Epidermal melanocyte (primary cell): ENCODE measurements around the gene PRDM10.
"Not testable (repeated sequence)": the region's sequence is repeated elsewhere in the genome, so short reads cannot be mapped to it uniquely, and the experiment has no call there.

ENCODE experiments used
- DNase-seq: peaks from one replicate; pipeline ENCODE4 v3.0.0; 2011; ENCODE audit warnings: low spot score; ENCODE audit not compliant: insufficient read length

Gene PRDM10

GRCh38 chr11:130002352-130002845 lies at the start of gene PRDM10:
PRDM10 (minus strand) TSS chr11:130002835; CDS start chr11:129960964, 41,871 bp downstream.
- DNase-seq = peak; percentile 85

GRCh38 chr11:130051082-130051481 lies 48.4 kb upstream of the PRDM10 start:
- no peak for DNase-seq

GRCh38 chr11:130050257-130050656 lies 47.6 kb upstream of the PRDM10 start:
- DNase-seq = no peak

- no peak for DNase-seq
Measured at GRCh38 chr11:130049328-130049771, 46.7 kb upstream of the PRDM10 start.

- no peak for DNase-seq
Measured at GRCh38 chr11:130047141-130047540, 44.5 kb upstream of the PRDM10 start.

- no peak for DNase-seq
Measured at GRCh38 chr11:130043575-130043974, 40.9 kb upstream of the PRDM10 start.

- DNase-seq = no peak
Measured at GRCh38 chr11:130042093-130042591, 39.5 kb upstream of the PRDM10 start.

GRCh38 chr11:130040281-130040940 lies 37.8 kb upstream of the PRDM10 start:
- no peak for DNase-seq

GRCh38 chr11:130037881-130038585 lies 35.4 kb upstream of the PRDM10 start:
- DNase-seq = no peak

GRCh38 chr11:130037058-130037457 lies 34.4 kb upstream of the PRDM10 start:
- DNase-seq = peak; percentile 54

- DNase-seq = no peak
Measured at GRCh38 chr11:130034236-130034635, 31.6 kb upstream of the PRDM10 start.

GRCh38 chr11:130032931-130033330 lies 30.3 kb upstream of the PRDM10 start:
- no peak for DNase-seq

GRCh38 chr11:130031945-130032344 lies 29.3 kb upstream of the PRDM10 start:
- no peak for DNase-seq

- no peak for DNase-seq
Measured at GRCh38 chr11:130031056-130031455, 28.4 kb upstream of the PRDM10 start.

- DNase-seq = no peak
Measured at GRCh38 chr11:130029137-130029536, 26.5 kb upstream of the PRDM10 start.

- no peak for DNase-seq
Measured at GRCh38 chr11:130025371-130025770, 22.7 kb upstream of the PRDM10 start.

- DNase-seq = no peak
Measured at GRCh38 chr11:130024361-130024760, 21.7 kb upstream of the PRDM10 start.

GRCh38 chr11:130023204-130023603 lies 20.6 kb upstream of the PRDM10 start:
- DNase-seq = no peak

- DNase-seq = no peak
Measured at GRCh38 chr11:130022799-130023198, 20.2 kb upstream of the PRDM10 start.

GRCh38 chr11:130021606-130022005 lies 19.0 kb upstream of the PRDM10 start:
- DNase-seq = not testable (repeated sequence)

- no peak for DNase-seq
Measured at GRCh38 chr11:130020323-130020722, 17.7 kb upstream of the PRDM10 start.

GRCh38 chr11:130015846-130016245 lies 13.2 kb upstream of the PRDM10 start:
- DNase-seq = not testable (repeated sequence)
